Calu3 (cell line): Measurements from ENCODE around the gene BCL11A. TPM values are rescaled to one million over a fixed set of nuclear protein-coding genes. Genes with fewer than 3 reads are reported as not detected.

ENCODE experiments used
- BruUV-seq: library from RNA; stranded (reverse); fragments of 400-500 nt; replicated peaks from 2 replicates; lab custom pipeline; 2021; lab: Mats Ljungman, UMichigan
- CTCF ChIA-PET: fragments of 300-600 bp; sonication (Branson Sonifier 250); formaldehyde crosslinking; loops from one replicate; lab custom pipeline; 2022; ENCODE audit warnings: antibody characterized with exemption; lab: Charles Lee
- DNase-seq: peaks from one replicate; pipeline ENCODE4 v3.0.0; 2022
- H3K27ac Mint-ChIP-seq: one replicate; pipeline ENCODE4 v1.8.0; 2022; ENCODE audit warnings: mixed read lengths; ENCODE audit not compliant: unreplicated experiment
- H3K27me3 Mint-ChIP-seq: one replicate; pipeline ENCODE4 v1.8.0; 2022; ENCODE audit warnings: mixed read lengths; ENCODE audit not compliant: unreplicated experiment
- H3K36me3 Mint-ChIP-seq: one replicate; pipeline ENCODE4 v1.8.0; 2022; ENCODE audit warnings: mild to moderate bottlenecking, moderate library complexity, mixed read lengths; ENCODE audit not compliant: insufficient read depth, unreplicated experiment
- H3K4me1 Mint-ChIP-seq: one replicate; pipeline ENCODE4 v1.8.0; 2022; ENCODE audit warnings: mild to moderate bottlenecking, low read depth, mixed read lengths; ENCODE audit not compliant: unreplicated experiment
- H3K4me3 Mint-ChIP-seq: one replicate; pipeline ENCODE4 v1.8.0; 2022; ENCODE audit warnings: mild to moderate bottlenecking, low read depth, moderate library complexity, mixed read lengths; ENCODE audit not compliant: unreplicated experiment
- H3K9me3 Mint-ChIP-seq: one replicate; pipeline ENCODE4 v1.8.0; 2022; ENCODE audit warnings: low read depth, mixed read lengths; ENCODE audit not compliant: unreplicated experiment
- CTCF ChIP-seq: fragments of 200-600 bp; IDR thresholded peaks from one replicate; pipeline ENCODE4 v1.8.0; 2022; ENCODE audit warnings: antibody characterized with exemption; ENCODE audit not compliant: unreplicated experiment
- intact Hi-C: fragments of 100-400 bp; cut with micrococcal nuclease; formaldehyde crosslinking; loops from one replicate; pipeline ENCODE4 v1.10.0; 2022; ENCODE audit not compliant: unreplicated experiment
- total RNA-seq: library from RNA; stranded (reverse); gene quantifications from 2 replicates; pipeline ENCODE4 v1.2.3, GENCODE V29; 2022

BCL11A gene
- total RNA-seq, 1 experiment from 2014 or later = 8.5 TPM

DNA sequence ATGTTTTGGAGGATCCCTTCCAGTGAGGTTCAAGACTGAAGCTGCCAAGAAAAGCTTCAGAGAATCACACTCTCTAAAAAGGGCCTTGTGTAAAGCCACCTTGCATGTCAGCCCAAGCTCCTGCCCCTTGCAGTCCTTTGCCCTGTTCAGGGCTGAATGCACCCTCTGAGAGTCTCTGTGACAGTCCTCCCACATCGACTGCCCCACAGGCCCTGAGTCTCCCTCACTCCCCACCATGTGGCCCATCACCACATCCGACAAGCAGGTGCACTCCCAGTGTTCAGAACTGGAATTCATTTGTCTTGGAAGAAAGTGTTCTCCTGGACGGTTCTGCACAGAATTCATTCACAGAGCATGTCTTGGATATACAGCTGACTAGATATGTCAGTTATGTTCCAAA lies 31.0 kb downstream of the BCL11A start:
- Mint-ChIP-seq H3K4me3 (no peak overlapping the region), H3K36me3 (no peaks in the 10 kb centered on the region), H3K9me3 (no peaks in the 10 kb centered on the region), H3K27ac (no peak overlapping the region), H3K27me3 (peaks cover 20% of the 10 kb centered on the region), H3K4me1 (no peaks in the 10 kb centered on the region)
- CTCF ChIA-PET = no interaction called here
- no peak for TF ChIP-seq CTCF
- no TSS peak for BruUV-seq
- intact Hi-C loops = no loop called here
- no peak for DNase-seq

DNA sequence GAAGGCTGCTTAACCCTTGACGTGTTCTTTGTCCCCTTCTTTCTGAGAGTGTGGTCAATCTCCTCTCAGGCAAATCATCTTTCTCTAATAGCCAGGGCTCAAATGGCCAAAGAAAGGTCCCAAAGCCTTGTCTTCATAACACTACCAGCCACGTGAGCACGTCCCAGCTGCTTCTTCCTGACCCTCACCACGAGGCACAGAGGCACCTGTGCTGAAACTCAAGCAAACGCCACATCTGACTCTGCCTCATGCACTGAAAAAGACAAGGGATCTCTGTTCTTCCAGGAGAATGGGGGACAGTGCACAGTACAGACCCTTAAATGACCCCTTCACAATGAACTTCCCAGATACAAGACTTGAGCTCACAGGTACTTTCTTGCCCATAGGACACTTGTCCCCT lies 31.8 kb downstream of the BCL11A start:
- Mint-ChIP-seq H3K27me3 (peaks cover 21% of the 10 kb centered on the region), H3K9me3 (no peaks in the 10 kb centered on the region), H3K4me1 (peaks cover 3% of the 10 kb centered on the region), H3K36me3 (no peaks in the 10 kb centered on the region), H3K4me3 (no peak overlapping the region), H3K27ac (no peak overlapping the region)
- intact Hi-C loops = no loop called here
- no TSS peak for BruUV-seq
- CTCF ChIA-PET = no interaction called here
- DNase-seq = no peak
- no peak for TF ChIP-seq CTCF

- Mint-ChIP-seq H3K36me3 (no peaks in the 10 kb centered on the region), H3K4me1 (peaks cover 9% of the 10 kb centered on the region), H3K27ac (no peak overlapping the region), H3K9me3 (no peaks in the 10 kb centered on the region), H3K4me3 (no peak overlapping the region), H3K27me3 (peaks cover 27% of the 10 kb centered on the region)
- no TSS peak for BruUV-seq
- no peak for TF ChIP-seq CTCF
- CTCF ChIA-PET = no interaction called here
- intact Hi-C loops = no loop called here
- DNase-seq = no peak
Observed at GRCh38 chr2:60520917-60521539, 32.4 kb downstream of the BCL11A start.

- Mint-ChIP-seq H3K27ac (no peak overlapping the region), H3K9me3 (no peaks in the 10 kb centered on the region), H3K36me3 (no peaks in the 10 kb centered on the region), H3K4me3 (no peak overlapping the region), H3K27me3 (peaks cover 30% of the 10 kb centered on the region), H3K4me1 (peaks cover 10% of the 10 kb centered on the region)
- intact Hi-C loops = no loop called here
- TF ChIP-seq CTCF = no peak
- no TSS peak for BruUV-seq
- no peak for DNase-seq
- CTCF ChIA-PET = no interaction called here
Observed at GRCh38 chr2:60520151-60520876, 33.1 kb downstream of the BCL11A start.
